CD4-positive, alpha-beta T cell treated with Interleukin-17A for 1 hour (primary cell): ENCODE measurements around the gene ASS1.
"Not testable (repeated sequence)": the region's sequence is repeated elsewhere in the genome, so short reads cannot be mapped to it uniquely, and the experiment has no call there.

Experiments
- DNase-seq: peaks from one replicate; pipeline ENCODE4 v3.0.0-alpha.2; 2020

ASS1 gene

GRCh38 chr9:130444565-130445221 lies at the start of gene ASS1:
ASS1 (plus strand) TSS chr9:130444961; CDS start chr9:130452229, 7,268 bp downstream.
- peak; percentile 32 for DNase-seq

- no peak for DNase-seq
Observed at GRCh38 chr9:130395810-130396435, 48.8 kb upstream of the ASS1 start.

- no peak for DNase-seq
Observed at GRCh38 chr9:130396581-130396980, 48.2 kb upstream of the ASS1 start.

GRCh38 chr9:130398487-130399240 lies 46.1 kb upstream of the ASS1 start:
- no peak for DNase-seq

- no peak for DNase-seq
Observed at GRCh38 chr9:130399768-130400167, 45.0 kb upstream of the ASS1 start.

- no peak for DNase-seq
Observed at GRCh38 chr9:130400870-130401269, 43.9 kb upstream of the ASS1 start.

- DNase-seq: not testable (repeated sequence)
Observed at GRCh38 chr9:130401742-130402141, 43.0 kb upstream of the ASS1 start.

- no peak for DNase-seq
Observed at GRCh38 chr9:130402243-130402642, 42.5 kb upstream of the ASS1 start.

GRCh38 chr9:130402645-130403440 lies 41.9 kb upstream of the ASS1 start:
- DNase-seq: no peak

- no peak for DNase-seq
Observed at GRCh38 chr9:130405657-130406257, 39.0 kb upstream of the ASS1 start.

GRCh38 chr9:130406278-130406895 lies 38.4 kb upstream of the ASS1 start:
- DNase-seq: no peak

- no peak for DNase-seq
Observed at GRCh38 chr9:130407916-130408663, 36.7 kb upstream of the ASS1 start.

GRCh38 chr9:130408669-130409068 lies 36.1 kb upstream of the ASS1 start:
- DNase-seq: no peak

GRCh38 chr9:130409246-130409645 lies 35.5 kb upstream of the ASS1 start:
- no peak for DNase-seq

- DNase-seq: no peak
Observed at GRCh38 chr9:130410443-130410842, 34.3 kb upstream of the ASS1 start.

- no peak for DNase-seq
Observed at GRCh38 chr9:130411566-130411915, 33.2 kb upstream of the ASS1 start.

- DNase-seq: no peak
Observed at GRCh38 chr9:130414081-130414731, 30.6 kb upstream of the ASS1 start.

- no peak for DNase-seq
Observed at GRCh38 chr9:130414910-130415746, 29.6 kb upstream of the ASS1 start.

GRCh38 chr9:130417602-130418001 lies 27.2 kb upstream of the ASS1 start:
- DNase-seq: no peak

GRCh38 chr9:130418776-130419175 lies 26.0 kb upstream of the ASS1 start:
- no peak for DNase-seq
